ENCODE results near the gene C1QC. TPM values are rescaled to one million over a fixed set of nuclear protein-coding genes. Genes with fewer than 3 reads are reported as not detected.
"Not testable (repeated sequence)": the region's sequence is repeated elsewhere in the genome, so short reads cannot be mapped to it uniquely, and the experiment has no call there.

The C1QC gene
- total RNA-seq, 1 donor from 2014 or later: not detected

GRCh38 chr1:22650089-22650693, 6.8 kb downstream of the C1QC start:
- DNase-seq (ENCODE audit: low read depth): no peak

GRCh38 chr1:22651941-22652856, 8.8 kb downstream of the C1QC start:
- no peak for DNase-seq (ENCODE audit: low read depth)

GRCh38 chr1:22652881-22653316, 9.5 kb downstream of the C1QC start, which contains the start of gene C1QB:
Gene C1QB, plus strand, starts transcription at chr1:22653236. Its CDS starts 6,227 bp downstream, at chr1:22659463.
- no peak for DNase-seq (ENCODE audit: low read depth)

GRCh38 chr1:22654692-22655091, 11.3 kb downstream of the C1QC start:
- DNase-seq (ENCODE audit: low read depth): no peak

GRCh38 chr1:22658385-22659163, 15.1 kb downstream of the C1QC start:
- DNase-seq (ENCODE audit: low read depth): no peak

- DNase-seq (ENCODE audit: low read depth): no peak
Observed at GRCh38 chr1:22660716-22661241, 17.3 kb downstream of the C1QC start.

- DNase-seq (ENCODE audit: low read depth): no peak
Observed at GRCh38 chr1:22661880-22662279, 18.4 kb downstream of the C1QC start.

GRCh38 chr1:22662318-22662717, 18.9 kb downstream of the C1QC start:
- no peak for DNase-seq (ENCODE audit: low read depth)

- no peak for DNase-seq (ENCODE audit: low read depth)
Observed at GRCh38 chr1:22662986-22663408, 19.6 kb downstream of the C1QC start.

- DNase-seq (ENCODE audit: low read depth): peak; percentile 16
Observed at GRCh38 chr1:22665752-22666151, 22.3 kb downstream of the C1QC start.

- no peak for DNase-seq (ENCODE audit: low read depth)
Observed at GRCh38 chr1:22666412-22666811, 23.0 kb downstream of the C1QC start.

GRCh38 chr1:22668840-22669239, 25.4 kb downstream of the C1QC start:
- DNase-seq (ENCODE audit: low read depth): not testable (repeated sequence)

- DNase-seq (ENCODE audit: low read depth): no peak
Observed at GRCh38 chr1:22670352-22670975, 27.0 kb downstream of the C1QC start.

- no peak for DNase-seq (ENCODE audit: low read depth)
Observed at GRCh38 chr1:22671999-22672398, 28.6 kb downstream of the C1QC start.

- peak; percentile 52 for DNase-seq (ENCODE audit: low read depth)
Observed at GRCh38 chr1:22673486-22674409, 30.3 kb downstream of the C1QC start.

GRCh38 chr1:22674410-22674749, 30.9 kb downstream of the C1QC start:
- no peak for DNase-seq (ENCODE audit: low read depth)

GRCh38 chr1:22676151-22676550, 32.7 kb downstream of the C1QC start:
- not testable (repeated sequence) for DNase-seq (ENCODE audit: low read depth)

GRCh38 chr1:22676916-22677583, 33.6 kb downstream of the C1QC start:
- DNase-seq (ENCODE audit: low read depth): no peak

GRCh38 chr1:22677931-22678896, 34.8 kb downstream of the C1QC start:
- DNase-seq (ENCODE audit: low read depth): no peak

Data from renal cortical epithelial cell (primary cell).